Measurements from ENCODE around the gene FOXP1. TPM values are rescaled to one million over a fixed set of nuclear protein-coding genes. Genes with fewer than 3 reads are reported as not detected.

Gene FOXP1
- total and polyA plus RNA-seq, 2 donors from 2014 or later = 6.7 to 87.2 TPM

DNA sequence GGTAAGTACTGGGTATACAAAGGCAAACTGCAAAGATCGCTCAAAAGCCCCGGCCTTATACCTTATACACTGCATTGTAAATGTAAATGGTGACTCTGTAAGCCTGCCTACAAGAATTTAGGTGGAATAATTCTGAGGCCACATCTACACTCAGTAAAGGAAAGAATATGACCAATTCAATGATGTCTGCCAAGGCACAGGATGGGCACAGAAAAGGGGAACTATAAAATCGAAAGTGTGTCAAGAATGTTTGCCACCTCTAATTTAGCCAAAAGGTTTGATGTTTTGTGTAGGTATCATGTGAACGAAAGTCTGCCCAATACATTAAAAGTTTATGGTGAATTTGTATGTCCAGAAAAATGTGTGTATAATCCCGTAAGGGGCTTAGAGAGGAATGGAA, 96.1 kb downstream of the FOXP1 start:
- FAIRE-seq (no peak), DNase-seq (no peak)
- TF ChIP-seq, protein P1, sequence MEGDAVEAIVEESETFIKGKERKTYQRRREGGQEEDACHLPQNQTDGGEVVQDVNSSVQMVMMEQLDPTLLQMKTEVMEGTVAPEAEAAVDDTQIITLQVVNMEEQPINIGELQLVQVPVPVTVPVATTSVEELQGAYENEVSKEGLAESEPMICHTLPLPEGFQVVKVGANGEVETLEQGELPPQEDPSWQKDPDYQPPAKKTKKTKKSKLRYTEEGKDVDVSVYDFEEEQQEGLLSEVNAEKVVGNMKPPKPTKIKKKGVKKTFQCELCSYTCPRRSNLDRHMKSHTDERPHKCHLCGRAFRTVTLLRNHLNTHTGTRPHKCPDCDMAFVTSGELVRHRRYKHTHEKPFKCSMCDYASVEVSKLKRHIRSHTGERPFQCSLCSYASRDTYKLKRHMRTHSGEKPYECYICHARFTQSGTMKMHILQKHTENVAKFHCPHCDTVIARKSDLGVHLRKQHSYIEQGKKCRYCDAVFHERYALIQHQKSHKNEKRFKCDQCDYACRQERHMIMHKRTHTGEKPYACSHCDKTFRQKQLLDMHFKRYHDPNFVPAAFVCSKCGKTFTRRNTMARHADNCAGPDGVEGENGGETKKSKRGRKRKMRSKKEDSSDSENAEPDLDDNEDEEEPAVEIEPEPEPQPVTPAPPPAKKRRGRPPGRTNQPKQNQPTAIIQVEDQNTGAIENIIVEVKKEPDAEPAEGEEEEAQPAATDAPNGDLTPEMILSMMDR (IDR thresholded peaks at IDR 0.05; ENCODE audit: borderline replicate concordance, extremely low read depth, insufficient read depth) = no peak

DNA sequence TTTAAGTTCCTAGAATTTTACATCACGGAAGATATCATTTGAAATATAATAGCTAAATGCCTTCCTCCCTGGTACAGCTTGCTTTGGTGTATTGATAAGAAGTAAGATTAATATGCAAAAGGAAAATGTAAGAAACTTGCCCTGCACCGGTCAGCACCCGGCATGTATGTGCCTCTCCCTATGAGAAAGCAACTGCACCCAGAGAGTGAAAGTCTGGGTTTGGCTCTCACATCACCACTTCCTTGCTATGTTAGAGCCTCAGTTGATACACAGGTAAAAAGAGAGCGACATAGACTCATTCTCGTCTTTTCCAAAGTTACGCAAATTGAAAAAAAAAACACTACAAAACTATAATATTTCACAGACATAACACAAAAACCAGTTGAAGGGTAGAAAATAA, 96.7 kb downstream of the FOXP1 start:
- Histone ChIP-seq H3K4me3 (ENCODE audit: low read length in 3 of 3) (no peak overlapping the region), H3K9me3 (ENCODE audit: control insufficient read depth in 2 of 3, insufficient read depth in 1 of 3, low read length in 3 of 3) (peaks cover 0 to 7% (median 1%) of the 10 kb centered on the region in 3 donors), H3K9ac (ENCODE audit: low read length in 3 of 3) (no peak overlapping the region), H3K36me3 (ENCODE audit: control insufficient read depth in 2 of 3, insufficient read depth in 3 of 3, low read length in 3 of 3) (no peaks in the 10 kb centered on the region), H3K4me1 (ENCODE audit: control insufficient read depth in 2 of 3, insufficient read depth in 2 of 3, low read depth in 1 of 3, low read length in 3 of 3) (no peaks in the 10 kb centered on the region), H3K27ac (ENCODE audit: low read depth in 2 of 2, low read length in 2 of 2) (no peak overlapping the region), H3K27me3 (ENCODE audit: control insufficient read depth, insufficient read depth, low read length) (no peaks in the 10 kb centered on the region)
- FAIRE-seq (no peak), DNase-seq (no peak)
- TF ChIP-seq, protein P1 (IDR thresholded peaks at IDR 0.05; ENCODE audit: borderline replicate concordance, extremely low read depth, insufficient read depth) = no peak
- intact Hi-C loops (cut with DNase I) = no loop called here

More for the DNA sequence above, 96.1 kb downstream of the FOXP1 start:
- intact Hi-C loops (cut with DNase I) = no loop called here
- H3K4me3 ChIP-seq (ENCODE audit: low read length in 3 of 3) = no peak overlapping the region
- H3K4me1 ChIP-seq (ENCODE audit: control insufficient read depth in 2 of 3, insufficient read depth in 2 of 3, low read depth in 1 of 3, low read length in 3 of 3) = no peaks in the 10 kb centered on the region
- no peaks in the 10 kb centered on the region for H3K36me3 ChIP-seq (ENCODE audit: control insufficient read depth in 2 of 3, insufficient read depth in 3 of 3, low read length in 3 of 3)
- no peak overlapping the region for H3K27ac ChIP-seq (ENCODE audit: low read depth in 2 of 2, low read length in 2 of 2)
- H3K9me3 ChIP-seq (ENCODE audit: control insufficient read depth in 2 of 3, insufficient read depth in 1 of 3, low read length in 3 of 3) = peaks cover 0 to 7% (median 1%) of the 10 kb centered on the region in 3 donors
- H3K27me3 ChIP-seq (ENCODE audit: control insufficient read depth, insufficient read depth, low read length) = no peaks in the 10 kb centered on the region
- no peak overlapping the region for H3K9ac ChIP-seq (ENCODE audit: low read length in 3 of 3)

DNA sequence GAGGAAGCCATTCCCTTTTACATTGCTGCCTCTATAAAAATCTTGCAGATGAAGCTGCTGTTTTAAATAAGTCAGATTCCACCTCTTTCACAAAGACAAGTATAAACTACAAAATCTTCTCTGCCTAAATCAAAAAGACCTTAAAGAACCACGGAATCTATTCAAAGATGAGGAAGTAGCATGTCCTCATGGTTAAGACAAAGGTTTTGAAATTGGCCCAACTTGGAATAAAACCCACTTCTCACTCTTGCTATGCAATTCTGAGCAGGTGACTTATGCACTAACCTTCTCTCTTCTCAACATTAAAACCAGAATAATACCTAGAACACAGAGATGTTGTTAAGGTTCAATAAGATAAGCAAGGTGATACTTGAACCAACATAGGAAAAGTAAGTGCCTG, 97.6 kb downstream of the FOXP1 start:
- no peak for FAIRE-seq
- TF ChIP-seq, protein P1 (IDR thresholded peaks at IDR 0.05; ENCODE audit: borderline replicate concordance, extremely low read depth, insufficient read depth) = no peak

DNA sequence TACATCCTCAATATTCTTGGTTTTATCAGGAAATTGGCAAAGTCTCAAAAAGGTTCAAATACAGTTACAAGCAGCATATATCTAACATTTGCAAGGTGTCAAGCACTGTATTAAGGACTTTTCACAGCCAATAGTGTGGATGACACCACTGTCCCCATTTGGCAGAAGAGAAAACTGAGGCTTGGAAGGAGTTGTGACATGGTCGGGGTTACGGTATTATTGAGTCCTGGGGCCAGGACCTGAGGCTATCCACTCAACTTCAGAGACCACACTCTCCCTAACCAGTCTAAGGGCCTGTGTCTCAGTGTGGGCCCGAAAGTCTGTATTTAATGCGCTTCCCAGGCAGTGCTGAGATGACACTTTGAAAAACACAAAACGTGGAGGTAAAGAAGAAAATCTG, 99.1 kb downstream of the FOXP1 start:
- Histone ChIP-seq H3K27me3 (ENCODE audit: control insufficient read depth, insufficient read depth, low read length) (no peaks in the 10 kb centered on the region), H3K27ac (ENCODE audit: low read depth in 2 of 2, low read length in 2 of 2) (no peak overlapping the region), H3K4me1 (ENCODE audit: control insufficient read depth in 2 of 3, insufficient read depth in 2 of 3, low read depth in 1 of 3, low read length in 3 of 3) (no peaks in the 10 kb centered on the region), H3K9me3 (ENCODE audit: control insufficient read depth in 2 of 3, insufficient read depth in 1 of 3, low read length in 3 of 3) (no peaks in the 10 kb centered on the region), H3K4me3 (ENCODE audit: low read length in 3 of 3) (no peak overlapping the region), H3K9ac (ENCODE audit: low read length in 3 of 3) (no peak overlapping the region), H3K36me3 (ENCODE audit: control insufficient read depth in 2 of 3, insufficient read depth in 3 of 3, low read length in 3 of 3) (no peaks in the 10 kb centered on the region)
- TF ChIP-seq, protein P1 (IDR thresholded peaks at IDR 0.05; ENCODE audit: borderline replicate concordance, extremely low read depth, insufficient read depth) = no peak
- no peak for FAIRE-seq
- no peak for DNase-seq
- intact Hi-C loops (cut with DNase I) = no loop called here

More for the DNA sequence above, 97.6 kb downstream of the FOXP1 start:
- H3K9ac ChIP-seq (ENCODE audit: low read length in 3 of 3) = no peak overlapping the region
- H3K4me3 ChIP-seq (ENCODE audit: low read length in 3 of 3) = no peak overlapping the region
- intact Hi-C loops (cut with DNase I) = no loop called here
- H3K36me3 ChIP-seq (ENCODE audit: control insufficient read depth in 2 of 3, insufficient read depth in 3 of 3, low read length in 3 of 3) = no peaks in the 10 kb centered on the region
- H3K9me3 ChIP-seq (ENCODE audit: control insufficient read depth in 2 of 3, insufficient read depth in 1 of 3, low read length in 3 of 3) = peaks cover 0 to under 1% (median 0%) of the 10 kb centered on the region in 3 donors
- H3K27me3 ChIP-seq (ENCODE audit: control insufficient read depth, insufficient read depth, low read length) = no peaks in the 10 kb centered on the region
- H3K27ac ChIP-seq (ENCODE audit: low read depth in 2 of 2, low read length in 2 of 2) = no peak overlapping the region
- no peaks in the 10 kb centered on the region for H3K4me1 ChIP-seq (ENCODE audit: control insufficient read depth in 2 of 3, insufficient read depth in 2 of 3, low read depth in 1 of 3, low read length in 3 of 3)
- DNase-seq = no peak
